Motor neuron (in vitro differentiated cells): ENCODE data around the gene PDE2A. TPM values are rescaled to one million over a fixed set of nuclear protein-coding genes. Genes with fewer than 3 reads are reported as not detected.

Experiments used
- ATAC-seq, 8 experiments: fragments of 200-7000 bp; cut with Tn5 transposase; replicated peaks in 6 of 8; 2 replicates each; pipeline ENCODE4 v1.8.0; 2021; ENCODE audit warnings: mild to moderate bottlenecking in 8 of 8, moderate library complexity in 8 of 8
- H3K27ac ChIP-seq, 2 donors: fragments of 250-450 bp; sonication (Bioruptor Pico); 2 replicates each; pipeline ENCODE4 v1.9.0; 2021; ENCODE audit warnings: antibody characterized with exemption in 2 of 2, mild to moderate bottlenecking in 2 of 2, moderate library complexity in 1 of 2
- H3K4me1 ChIP-seq, 2 donors: fragments of 250-450 bp; sonication (Bioruptor Pico); replicated peaks in 1 of 2; 2 replicates each; pipeline ENCODE4 v1.6.1; 2021; ENCODE audit warnings: antibody characterized with exemption in 2 of 2, mild to moderate bottlenecking in 2 of 2, moderate library complexity in 1 of 2
- H3K4me3 ChIP-seq, 5 donors: fragments of 250-450 bp; sonication (Bioruptor Pico); 2 replicates each; pipeline ENCODE4 v1.9.0; 2021; ENCODE audit warnings: antibody characterized with exemption in 5 of 5, mild to moderate bottlenecking in 5 of 5, moderate library complexity in 4 of 5
- WGBS, 10 experiments: fragments of 450-650 bp; shearing (Covaris generic); methylation state at CpG; one replicate each; pipeline ENCODE4 v1.0.0; 2022; 5-methylcytosine and 5-hydroxymethylcytosine counted together
- in situ Hi-C, 9 experiments: fragments of 400-800 bp; cut with MboI; loops; one replicate each; pipeline ENCODE4 v1.15.0; 2021; ENCODE audit warnings: low sequenced_read_pairs in 9 of 9, low pct_unique_long_range_greater_than_20kb in 2 of 9; ENCODE audit not compliant: unreplicated experiment in 9 of 9
- total RNA-seq, 8 experiments: library from RNA; unstranded; fragments of 300-600 nt; gene quantifications; 2 replicates each; pipeline versions ENCODE4 v1.2.3 to v1.2.4, GENCODE V29; 2022

Gene PDE2A
- total RNA-seq, 8 experiments from 2014 or later = 1.5 to 58.7 (median 6.0) TPM

- in situ Hi-C loops = no loop called here
- ATAC-seq = peak in 5 of 8 experiments; percentile 12 to 66 (median 34)
- 35 to 86% (median 61%) methylated on average over 1 to 6 of the region's 7 CpGs; no CpG with 5 or more reads in 6 of the 10 experiments for WGBS, 10 experiments
Observed at GRCh38 chr11:72716290-72716689, 42.1 kb upstream of the PDE2A start.

GRCh38 chr11:72712841-72713240, 38.6 kb upstream of the PDE2A start:
- Histone ChIP-seq H3K4me3 (no peak overlapping the region), H3K4me1 (peaks cover 33 to 37% of the 10 kb centered on the region in 2 donors), H3K27ac (peak overlapping the region in 1 of 2 donors; percentile 11)
- ATAC-seq = peak in 4 of 8 experiments; percentile 4 to 10 (median 8)
- 21 to 100% (median 100%) methylated on average over 1 to 3 of the region's 10 CpGs; no CpG with 5 or more reads in 7 of the 10 experiments for WGBS, 10 experiments
- in situ Hi-C loops = no loop called here

More at GRCh38 chr11:72716290-72716689, 42.1 kb upstream of the PDE2A start:
- Histone ChIP-seq H3K4me1 (peaks cover 44 to 60% of the 10 kb centered on the region in 2 donors), H3K27ac (peak overlapping the region in 1 of 2 donors; percentile 0), H3K4me3 (no peak overlapping the region)

- ATAC-seq = peak in 7 of 8 experiments; percentile 63 to 84 (median 79)
- 0 to 40% methylated on average over 1 of the region's 26 CpGs; no CpG with 5 or more reads in 8 of the 10 experiments for WGBS, 10 experiments
- Histone ChIP-seq H3K27ac (peak overlapping the region in 1 of 2 donors; percentile 11), H3K4me3 (no peak overlapping the region), H3K4me1 (peaks cover 30 to 33% of the 10 kb centered on the region in 2 donors)
- in situ Hi-C loops = no loop called here
Observed at GRCh38 chr11:72712168-72712751, 38.0 kb upstream of the PDE2A start.

GRCh38 chr11:72711141-72711540, 36.9 kb upstream of the PDE2A start:
- WGBS, 10 experiments = 80 to 100% (median 92%) methylated on average over 2 to 6 of the region's 9 CpGs; no CpG with 5 or more reads in 5 of the 10 experiments
- H3K4me3 ChIP-seq = no peak overlapping the region
- in situ Hi-C loops = no loop called here
- no peak for ATAC-seq
- no peak overlapping the region for H3K27ac ChIP-seq
- H3K4me1 ChIP-seq = peaks cover 21 to 26% of the 10 kb centered on the region in 2 donors

- Histone ChIP-seq H3K4me3 (no peak overlapping the region), H3K4me1 (peaks cover 16 to 24% of the 10 kb centered on the region in 2 donors), H3K27ac (no peak overlapping the region)
- in situ Hi-C loops = no loop called here
- ATAC-seq = no peak
- WGBS, 10 experiments = 80 to 100% (median 94%) methylated on average over 1 to 7 of the region's 11 CpGs; no CpG with 5 or more reads in 6 of the 10 experiments
Observed at GRCh38 chr11:72710278-72710677, 36.1 kb upstream of the PDE2A start.

- no peak for ATAC-seq
- in situ Hi-C loops = no loop called here
- Histone ChIP-seq H3K4me1 (peaks cover 16 to 24% of the 10 kb centered on the region in 2 donors), H3K4me3 (no peak overlapping the region), H3K27ac (no peak overlapping the region)
- WGBS, 10 experiments = 98% methylated on average over 6 to 8 of the region's 20 CpGs; no CpG with 5 or more reads in 7 of the 10 experiments
Observed at GRCh38 chr11:72709478-72710238, 35.4 kb upstream of the PDE2A start.

- WGBS, 10 experiments = no CpG with 5 or more reads among the region's 9 CpGs
- Histone ChIP-seq H3K4me3 (no peak overlapping the region), H3K4me1 (peaks cover 24 to 31% of the 10 kb centered on the region in 2 donors), H3K27ac (no peak overlapping the region)
- no peak for ATAC-seq
- in situ Hi-C loops = no loop called here
Observed at GRCh38 chr11:72707032-72707431, 32.8 kb upstream of the PDE2A start.

GRCh38 chr11:72706579-72706978, 32.4 kb upstream of the PDE2A start:
- in situ Hi-C loops = no loop called here
- ATAC-seq = no peak
- 50 to 100% (median 69%) methylated on average over 1 to 3 of the region's 5 CpGs; no CpG with 5 or more reads in 5 of the 10 experiments for WGBS, 10 experiments
- Histone ChIP-seq H3K27ac (no peak overlapping the region), H3K4me3 (no peak overlapping the region), H3K4me1 (peaks cover 23 to 27% of the 10 kb centered on the region in 2 donors)

GRCh38 chr11:72705442-72706365, 31.5 kb upstream of the PDE2A start:
- in situ Hi-C loops = no loop called here
- H3K4me3 ChIP-seq = no peak overlapping the region
- ATAC-seq = no peak
- no peak overlapping the region for H3K27ac ChIP-seq
- peaks cover 23 to 27% of the 10 kb centered on the region in 2 donors for H3K4me1 ChIP-seq
- WGBS, 10 experiments = 67 to 100% (median 90%) methylated on average over 1 to 8 of the region's 12 CpGs; no CpG with 5 or more reads in 3 of the 10 experiments

GRCh38 chr11:72704783-72705265, 30.6 kb upstream of the PDE2A start:
- 0 to 67% (median 27%) methylated on average over 1 to 2 of the region's 4 CpGs; no CpG with 5 or more reads in 3 of the 10 experiments for WGBS, 10 experiments
- ATAC-seq = peak in 3 of 8 experiments; percentile 7 to 67 (median 27)
- H3K4me1 ChIP-seq = peaks cover 23 to 27% of the 10 kb centered on the region in 2 donors
- no peak overlapping the region for H3K27ac ChIP-seq
- in situ Hi-C loops = no loop called here
- no peak overlapping the region for H3K4me3 ChIP-seq

- no peak overlapping the region for H3K4me3 ChIP-seq
- in situ Hi-C loops = no loop called here
- ATAC-seq = peak in 1 of 8 experiments; percentile 17
- peaks cover 23 to 27% of the 10 kb centered on the region in 2 donors for H3K4me1 ChIP-seq
- WGBS, 10 experiments = 73 to 100% (median 93%) methylated on average over 1 to 3 of the region's 13 CpGs; no CpG with 5 or more reads in 7 of the 10 experiments
- H3K27ac ChIP-seq = peak overlapping the region; percentile 39 to 66
Observed at GRCh38 chr11:72704028-72704782, 30.0 kb upstream of the PDE2A start.
